Activated CD4-positive, alpha-beta T cell treated with anti-CD3 and anti-CD28 coated beads for 24 hours (primary cell): ENCODE measurements around the gene PLBD2.

Source experiments
- DNase-seq, 2 donors: peaks; one replicate each; pipeline ENCODE4 v3.0.0-alpha.2; 2020; ENCODE audit warnings: low read depth in 2 of 2

The PLBD2 gene

GRCh38 chr12:113393749-113394148, 35.4 kb downstream of the PLBD2 start:
- no peak for DNase-seq

GRCh38 chr12:113395119-113395518, 36.7 kb downstream of the PLBD2 start:
- no peak for DNase-seq

GRCh38 chr12:113396200-113396599, 37.8 kb downstream of the PLBD2 start:
- DNase-seq, result no peak

GRCh38 chr12:113396828-113397496, 38.6 kb downstream of the PLBD2 start:
- no peak for DNase-seq

GRCh38 chr12:113397497-113398197, 39.3 kb downstream of the PLBD2 start:
- DNase-seq, result no peak

- no peak for DNase-seq
These were observed 40.2 kb downstream of the PLBD2 start for GRCh38 chr12:113398346-113399290.

GRCh38 chr12:113399490-113399889, 41.1 kb downstream of the PLBD2 start:
- DNase-seq, result no peak

- no peak for DNase-seq
These were observed 42.0 kb downstream of the PLBD2 start for GRCh38 chr12:113400362-113400761.

DNA sequence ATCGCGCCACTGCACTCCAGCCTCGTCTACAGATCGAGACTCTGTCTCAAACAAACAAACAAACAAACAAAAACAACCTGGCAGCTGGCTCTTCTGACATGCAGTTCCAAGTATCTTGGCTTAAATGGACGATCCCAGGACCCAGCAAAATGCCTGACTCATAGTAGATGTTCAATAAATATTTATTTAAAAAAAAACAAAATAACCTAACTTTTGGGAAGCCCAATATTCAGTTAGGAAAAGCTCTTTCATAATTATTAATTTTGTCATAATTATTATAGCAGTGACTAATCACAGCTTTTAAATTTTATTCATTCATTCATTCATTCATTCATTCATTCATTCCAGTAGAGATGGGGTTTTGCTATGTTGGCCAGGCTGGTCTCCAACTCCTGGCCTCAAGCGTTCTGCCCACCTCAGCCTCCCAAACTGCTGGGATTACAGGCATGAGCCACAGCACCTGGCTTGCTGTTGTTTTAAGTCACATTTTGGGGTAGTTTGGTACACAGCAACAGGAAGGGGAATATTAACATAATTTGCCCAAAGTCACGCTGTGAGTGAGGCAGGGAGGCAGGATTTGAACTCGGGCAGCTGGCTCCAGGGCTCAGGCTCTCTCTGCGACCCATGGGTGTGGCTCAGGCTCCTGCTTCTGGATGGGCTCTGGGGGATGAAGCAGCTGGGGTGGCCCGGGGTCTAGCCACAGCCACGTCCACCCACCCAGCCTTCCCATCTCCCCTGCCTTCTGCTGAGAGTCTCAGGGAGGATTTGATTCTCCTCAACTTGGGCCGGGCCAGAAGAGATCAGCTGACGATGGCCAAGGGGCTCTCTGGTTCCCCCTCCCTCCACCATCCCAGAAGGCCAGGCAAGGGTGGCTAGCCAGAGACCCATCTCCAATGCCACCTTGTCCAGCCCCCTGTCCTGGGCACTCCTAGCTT, 42.9 kb downstream of the PLBD2 start:
- no peak for DNase-seq

DNA sequence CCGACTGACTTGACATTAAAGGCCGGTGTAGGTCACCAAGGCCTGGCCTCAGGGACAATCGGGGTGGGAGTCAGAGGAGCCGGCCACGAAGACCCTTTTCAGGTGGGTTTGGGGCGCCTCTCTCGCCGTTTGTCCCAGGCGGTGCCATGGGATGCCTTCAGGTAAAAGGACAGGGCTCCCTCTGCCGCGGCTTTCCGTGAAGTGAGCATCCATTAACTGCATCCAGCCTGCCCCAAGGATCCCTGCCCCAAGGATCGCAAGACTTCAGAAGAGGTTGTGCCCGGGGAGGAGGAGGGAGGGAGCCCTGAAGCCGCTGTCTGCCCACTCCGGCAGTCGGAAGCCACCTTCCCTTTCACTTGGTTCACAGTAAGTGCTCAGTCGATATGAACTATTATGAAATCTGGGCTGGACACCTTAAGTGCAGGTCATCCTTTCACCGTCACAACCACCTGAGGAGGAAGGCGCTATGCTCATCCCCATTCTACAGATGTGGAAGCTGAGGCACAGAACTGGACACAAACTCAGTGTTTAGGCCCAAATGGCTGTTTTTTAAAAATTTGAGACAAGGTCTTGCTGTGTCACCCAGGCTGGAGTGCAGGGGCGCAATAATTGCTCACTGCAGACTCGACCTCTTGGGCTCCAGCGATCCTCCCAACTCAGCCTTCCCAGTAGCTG, 44.3 kb downstream of the PLBD2 start:
- DNase-seq, result no peak

GRCh38 chr12:113403435-113404415, 45.3 kb downstream of the PLBD2 start, which contains the start of gene SDS:
TSS of gene SDS (minus strand) at chr12:113403887. CDS start at chr12:113399708, 4,179 bp downstream.
- DNase-seq, result no peak

DNA sequence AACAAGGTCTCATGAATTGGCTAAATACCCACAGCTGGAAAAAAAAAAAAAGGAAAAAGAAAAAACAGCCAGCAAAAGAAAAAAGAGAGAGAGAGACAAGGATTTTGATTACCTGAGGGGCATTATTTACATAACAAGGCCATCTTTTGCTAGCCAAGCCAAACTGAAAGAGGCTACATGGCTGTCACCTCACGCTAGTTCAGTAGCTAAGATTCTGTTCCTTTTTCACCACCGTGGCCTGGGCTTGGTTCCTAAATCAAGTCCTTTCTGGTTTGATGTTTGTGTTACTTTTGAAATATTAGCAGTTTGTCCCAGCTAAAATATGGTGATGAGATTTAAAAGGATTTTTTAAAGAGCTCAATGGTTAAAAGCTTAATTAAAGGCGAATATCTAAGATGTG, 47.3 kb downstream of the PLBD2 start:
- no peak for DNase-seq

DNA sequence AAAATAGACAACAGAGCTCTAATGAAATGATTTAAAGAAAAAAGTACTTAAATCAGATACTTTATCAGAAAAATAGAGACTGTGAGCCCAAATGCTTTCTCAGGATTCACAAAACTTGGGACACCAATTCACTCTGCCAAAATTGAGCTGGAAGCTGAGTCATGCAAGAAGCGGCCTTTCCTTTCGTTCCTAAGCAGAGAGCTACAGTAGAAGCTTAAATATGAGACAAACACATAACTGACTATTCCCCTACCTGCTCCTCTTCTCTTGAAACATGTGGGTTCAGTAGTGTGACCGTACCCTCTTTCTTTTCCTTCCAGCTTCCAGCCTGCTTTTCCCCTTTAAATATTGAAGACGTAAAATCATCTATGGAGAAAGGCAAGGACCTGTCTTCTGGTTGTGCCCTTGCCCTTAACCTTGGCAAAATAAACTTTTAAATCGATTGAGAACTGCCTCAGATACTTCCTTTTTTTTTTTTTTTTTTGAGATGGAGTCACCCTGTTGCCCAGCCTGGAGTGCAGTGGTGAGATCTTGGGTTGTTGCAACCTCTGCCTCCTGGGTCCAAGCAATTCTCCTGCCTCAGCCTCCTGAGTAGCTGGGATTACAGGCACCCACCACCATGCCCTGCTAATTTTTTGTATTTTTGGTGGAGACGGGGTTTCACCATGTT, 49.7 kb downstream of the PLBD2 start:
- DNase-seq, result no peak

GRCh38 chr12:113408756-113409298, 50.4 kb downstream of the PLBD2 start:
- DNase-seq, result no peak

DNA sequence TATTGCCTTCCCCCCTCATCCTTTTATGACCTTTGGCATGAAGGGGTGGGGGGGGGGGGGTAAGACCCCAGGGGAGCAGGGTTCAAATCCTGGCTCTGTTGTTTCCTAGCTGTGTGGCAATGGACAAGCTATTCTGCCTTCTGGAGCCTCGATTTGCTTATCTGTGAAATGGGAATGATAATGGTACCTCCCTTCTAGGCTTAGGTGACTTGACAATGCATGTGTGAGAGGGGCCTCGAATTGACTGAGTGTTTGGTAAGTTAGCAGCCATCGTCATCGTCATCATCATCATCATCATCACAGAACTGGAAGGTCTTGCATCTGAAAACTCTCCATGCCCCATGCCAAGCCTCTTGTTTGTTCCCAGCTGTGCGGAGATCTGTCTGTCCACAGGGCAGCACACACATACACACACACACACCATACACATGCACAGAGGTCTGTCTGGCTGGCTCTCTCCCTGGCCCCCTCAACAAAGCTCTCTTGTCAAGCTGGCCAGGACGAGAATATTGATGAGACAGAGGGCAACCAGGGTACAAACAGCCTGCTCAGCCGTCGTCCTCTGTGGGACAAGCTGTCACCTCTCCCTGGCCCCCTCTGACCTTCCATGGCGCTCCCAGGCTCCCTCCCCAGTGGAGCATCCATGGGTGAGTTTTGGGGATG, 51.2 kb downstream of the PLBD2 start:
- no peak for DNase-seq

GRCh38 chr12:113413488-113413939, 55.1 kb downstream of the PLBD2 start:
- DNase-seq, result no peak

GRCh38 chr12:113414519-113415038, 56.2 kb downstream of the PLBD2 start:
- no peak for DNase-seq
